ENCODE measurements around the gene XPO6.

Gene XPO6

GRCh38 chr16:28182801-28183200 lies 29.0 kb downstream of the XPO6 start:
- Histone ChIP-seq H3K27me3 (ENCODE audit: insufficient read depth, poor library complexity, severe bottlenecking) (no peaks in the 10 kb centered on the region), H3K4me3 (replicated peaks; ENCODE audit: insufficient read depth, low read length) (no peak overlapping the region), H3K27ac (replicated peaks) (no peak overlapping the region)
- DNase-seq (ENCODE audit: low read depth in 1 of 2, low spot score in 1 of 2), result no peak
- TF ChIP-seq POLR2AphosphoS5 (IDR thresholded peaks at IDR 0.05; ENCODE audit: low read depth) (no peak), REST (IDR thresholded peaks at IDR 0.05; ENCODE audit: insufficient replicate concordance, low read depth) (no peak), CTCF (IDR thresholded peaks at IDR 0.05; ENCODE audit: insufficient read depth, low read length) (no peak), SPI1 (IDR thresholded peaks at IDR 0.05; ENCODE audit: borderline replicate concordance, low read depth) (no peak), GABPA (IDR thresholded peaks at IDR 0.05; ENCODE audit: low read depth) (no peak)

GRCh38 chr16:28182183-28182582 lies 29.6 kb downstream of the XPO6 start:
- no peak for DNase-seq (ENCODE audit: low read depth in 1 of 2, low spot score in 1 of 2)

GRCh38 chr16:28181515-28181914 lies 30.2 kb downstream of the XPO6 start:
- H3K27me3 ChIP-seq (ENCODE audit: insufficient read depth, poor library complexity, severe bottlenecking), result no peaks in the 10 kb centered on the region
- H3K4me3 ChIP-seq (replicated peaks; ENCODE audit: insufficient read depth, low read length), result no peak overlapping the region
- H3K27ac ChIP-seq (replicated peaks), result no peak overlapping the region
- no peak for DNase-seq (ENCODE audit: low read depth in 1 of 2, low spot score in 1 of 2)
- TF ChIP-seq CTCF (IDR thresholded peaks at IDR 0.05; ENCODE audit: insufficient read depth, low read length) (no peak), GABPA (IDR thresholded peaks at IDR 0.05; ENCODE audit: low read depth) (no peak), SPI1 (IDR thresholded peaks at IDR 0.05; ENCODE audit: borderline replicate concordance, low read depth) (no peak), REST (IDR thresholded peaks at IDR 0.05; ENCODE audit: insufficient replicate concordance, low read depth) (no peak), POLR2AphosphoS5 (IDR thresholded peaks at IDR 0.05; ENCODE audit: low read depth) (no peak)

More at GRCh38 chr16:28182183-28182582, 29.6 kb downstream of the XPO6 start:
- TF ChIP-seq CTCF (IDR thresholded peaks at IDR 0.05; ENCODE audit: insufficient read depth, low read length) (no peak), POLR2AphosphoS5 (IDR thresholded peaks at IDR 0.05; ENCODE audit: low read depth) (no peak), REST (IDR thresholded peaks at IDR 0.05; ENCODE audit: insufficient replicate concordance, low read depth) (no peak), SPI1 (IDR thresholded peaks at IDR 0.05; ENCODE audit: borderline replicate concordance, low read depth) (no peak), GABPA (IDR thresholded peaks at IDR 0.05; ENCODE audit: low read depth) (no peak)
- no peaks in the 10 kb centered on the region for H3K27me3 ChIP-seq (ENCODE audit: insufficient read depth, poor library complexity, severe bottlenecking)
- H3K4me3 ChIP-seq (replicated peaks; ENCODE audit: insufficient read depth, low read length), result no peak overlapping the region
- no peak overlapping the region for H3K27ac ChIP-seq (replicated peaks)

Data from HL-60 (cell line).